H1 (cell line): ENCODE measurements around the gene GJA10. TPM values are rescaled to one million over a fixed set of nuclear protein-coding genes. Genes with fewer than 3 reads are reported as not detected.

ENCODE experiments used
- GTF2F1 ChIP-seq: IDR thresholded peaks from 2 replicates; pipeline ENCODE4 v1.6.1; 2012; ENCODE audit warnings: low read depth, low read length, improper control_type of control experiment, borderline replicate concordance
- SP4 ChIP-seq: IDR thresholded peaks from 2 replicates; pipeline ENCODE4 v1.6.1; 2012; ENCODE audit warnings: low read length, inconsistent platforms
- polyA plus RNA-seq, 7 experiments: library from polyadenylated mRNA; depleted of rRNA in 3 of 7; stranded (reverse) in 5 of 7; unstranded in 2 of 7; fragments of >200 nt in 5 of 7; fragments of 200-250 nt in 2 of 7; gene quantifications; 1 replicate in 5 of 7; 2 replicates in 1 of 7; 4 replicates in 1 of 7; pipeline versions ENCODE4 v1.2.1 to v1.2.3, GENCODE V29; 2011 to 2013; ENCODE audit warnings: missing spikeins in 2 of 7, mixed read lengths in 2 of 7
- total RNA-seq: library from RNA; stranded (reverse); fragmentation: NEBNext Ultra II Directional; extraction: Animal tissue kit (Norgen Biotek cat#: 25700); gene quantifications from 2 replicates; pipeline ENCODE4 v1.2.1, GENCODE V29; 2021

The GJA10 gene
- total and polyA plus RNA-seq, 2 of the 8 experiments (the other 6 are each of a cell fraction or from before 2014, with no cell fraction given): 0.21 TPM; not detected in 1

DNA sequence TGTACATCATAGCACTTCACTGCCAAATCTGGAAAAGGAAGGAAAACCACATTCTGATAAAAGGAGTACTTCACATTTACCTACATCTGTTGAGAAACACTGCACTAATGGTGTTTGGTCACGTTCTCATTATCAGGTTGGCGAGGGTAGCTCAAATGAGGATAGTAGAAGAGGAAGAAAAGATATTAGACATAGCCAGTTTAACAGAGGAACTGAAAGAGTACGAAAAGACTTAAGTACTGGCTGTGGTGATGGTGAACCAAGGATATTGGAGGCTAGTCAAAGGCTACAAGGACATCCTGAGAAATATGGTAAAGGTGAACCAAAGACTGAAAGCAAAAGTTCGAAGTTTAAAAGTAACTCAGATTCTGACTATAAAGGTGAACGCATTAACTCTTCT lies 32.0 kb upstream of the GJA10 start (continued):
- TF ChIP-seq GTF2F1 (no peak), SP4 (no peak)
